ENCODE data around the gene ELP4. TPM values are rescaled to one million over a fixed set of nuclear protein-coding genes. Genes with fewer than 3 reads are reported as not detected.

ELP4 gene
- total and polyA plus RNA-seq, 7 donors: 4.2 to 12.9 (median 8.2) TPM

DNA sequence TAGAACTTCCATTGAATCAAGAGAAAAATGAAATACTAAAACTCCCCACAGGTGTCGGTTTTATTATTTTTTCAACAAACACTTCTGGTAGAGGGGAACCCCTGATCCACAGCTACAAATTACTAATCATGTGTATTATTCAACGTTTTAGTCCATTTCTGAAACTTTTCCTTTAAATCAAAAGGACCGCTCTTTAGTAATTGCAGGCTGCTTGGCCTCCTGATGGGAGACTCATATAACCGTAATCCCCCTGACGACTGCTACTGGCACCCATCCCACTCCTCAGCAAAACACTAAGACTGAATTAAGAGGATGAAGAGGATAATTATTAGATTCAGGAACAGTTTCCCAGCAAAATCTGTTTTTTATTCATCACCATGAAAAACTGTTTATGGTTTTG, 255.2 kb downstream of the ELP4 start:
- Histone ChIP-seq H3K27ac (no peak overlapping the region), H3K36me3 (ENCODE audit: insufficient read depth in 1 of 2, low read depth in 1 of 2) (no peaks in the 10 kb centered on the region), H3K9me3 (no peaks in the 10 kb centered on the region), H3K4me3 (no peak overlapping the region), H3K4me1 (peaks cover 10% of the 10 kb centered on the region), H3K27me3 (ENCODE audit: insufficient read depth in 3 of 3, low read length in 2 of 3) (no peaks in the 10 kb centered on the region)
- DNase-seq (no peak), ATAC-seq (no peak)
- intact Hi-C loops (cut with DNase I): loop anchor here in 1 of 2 donors (5.0 kb wide), 1 partner anchor 72 kb away; no protein-coding TSS in a partner anchor
- 62 to 73% (median 64%) methylated on average over 5 of the region's 5 CpGs for WGBS, 3 donors
- TF ChIP-seq, protein P1, sequence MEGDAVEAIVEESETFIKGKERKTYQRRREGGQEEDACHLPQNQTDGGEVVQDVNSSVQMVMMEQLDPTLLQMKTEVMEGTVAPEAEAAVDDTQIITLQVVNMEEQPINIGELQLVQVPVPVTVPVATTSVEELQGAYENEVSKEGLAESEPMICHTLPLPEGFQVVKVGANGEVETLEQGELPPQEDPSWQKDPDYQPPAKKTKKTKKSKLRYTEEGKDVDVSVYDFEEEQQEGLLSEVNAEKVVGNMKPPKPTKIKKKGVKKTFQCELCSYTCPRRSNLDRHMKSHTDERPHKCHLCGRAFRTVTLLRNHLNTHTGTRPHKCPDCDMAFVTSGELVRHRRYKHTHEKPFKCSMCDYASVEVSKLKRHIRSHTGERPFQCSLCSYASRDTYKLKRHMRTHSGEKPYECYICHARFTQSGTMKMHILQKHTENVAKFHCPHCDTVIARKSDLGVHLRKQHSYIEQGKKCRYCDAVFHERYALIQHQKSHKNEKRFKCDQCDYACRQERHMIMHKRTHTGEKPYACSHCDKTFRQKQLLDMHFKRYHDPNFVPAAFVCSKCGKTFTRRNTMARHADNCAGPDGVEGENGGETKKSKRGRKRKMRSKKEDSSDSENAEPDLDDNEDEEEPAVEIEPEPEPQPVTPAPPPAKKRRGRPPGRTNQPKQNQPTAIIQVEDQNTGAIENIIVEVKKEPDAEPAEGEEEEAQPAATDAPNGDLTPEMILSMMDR (IDR thresholded peaks at IDR 0.05): no peak

DNA sequence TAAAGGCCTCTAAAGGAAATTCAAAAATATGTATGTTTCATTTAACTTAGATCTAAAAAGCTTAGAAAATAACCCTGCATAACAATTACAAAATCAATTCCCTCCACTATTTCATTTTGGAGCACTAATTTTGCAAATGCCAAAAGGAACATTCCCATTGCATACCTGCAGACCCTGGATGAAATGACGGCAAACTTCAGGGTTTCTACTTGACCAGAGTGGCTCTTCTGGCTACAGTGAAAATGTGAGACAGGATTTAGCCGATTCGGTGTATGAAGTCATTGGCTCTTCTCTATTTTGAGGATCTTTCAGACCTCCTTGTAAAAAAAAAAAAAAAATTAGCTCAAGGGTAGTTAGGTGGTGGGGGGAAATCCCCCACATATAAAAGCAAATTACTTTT, 257.5 kb downstream of the ELP4 start:
- intact Hi-C loops (cut with DNase I): no loop called here
- Histone ChIP-seq H3K9me3 (no peaks in the 10 kb centered on the region), H3K27ac (no peak overlapping the region), H3K4me1 (peaks cover 13% of the 10 kb centered on the region), H3K27me3 (ENCODE audit: insufficient read depth in 3 of 3, low read length in 2 of 3) (no peaks in the 10 kb centered on the region), H3K4me3 (no peak overlapping the region), H3K36me3 (ENCODE audit: insufficient read depth in 1 of 2, low read depth in 1 of 2) (no peaks in the 10 kb centered on the region)
- 96 to 97% (median 96%) methylated on average over 3 of the region's 3 CpGs for WGBS, 3 donors
- ATAC-seq (no peak), DNase-seq (no peak)
- TF ChIP-seq, protein P1 (IDR thresholded peaks at IDR 0.05): no peak

DNA sequence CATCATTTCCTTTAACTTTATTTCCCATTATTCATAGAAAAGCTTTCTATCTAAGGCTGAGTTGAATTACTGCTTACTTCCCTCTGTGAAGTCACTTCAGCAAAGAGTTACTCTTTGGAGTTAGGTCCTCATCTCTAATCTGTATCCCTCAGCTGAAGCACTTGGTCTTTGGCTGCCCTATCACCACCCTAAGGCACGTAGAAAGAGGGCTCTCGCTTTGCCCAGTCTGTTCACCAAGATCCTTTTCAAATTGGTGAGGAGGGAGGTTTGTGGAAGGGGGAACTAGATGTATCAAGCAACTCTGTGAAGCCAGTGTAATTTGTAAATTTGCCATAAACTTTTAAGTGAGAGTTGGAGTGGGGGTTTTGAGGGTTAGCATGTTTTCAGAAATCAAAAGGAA, 258.1 kb downstream of the ELP4 start:
- Histone ChIP-seq H3K27me3 (ENCODE audit: insufficient read depth in 3 of 3, low read length in 2 of 3) (no peaks in the 10 kb centered on the region), H3K9me3 (no peaks in the 10 kb centered on the region), H3K4me1 (peaks cover 13% of the 10 kb centered on the region), H3K36me3 (ENCODE audit: insufficient read depth in 1 of 2, low read depth in 1 of 2) (no peaks in the 10 kb centered on the region), H3K4me3 (no peak overlapping the region), H3K27ac (no peak overlapping the region)
- intact Hi-C loops (cut with DNase I): no loop called here
- TF ChIP-seq, protein P1 (IDR thresholded peaks at IDR 0.05): no peak
- WGBS, 3 donors: 74 to 89% (median 84%) methylated on average over 2 of the region's 2 CpGs
- DNase-seq (no peak), ATAC-seq (no peak)

DNA sequence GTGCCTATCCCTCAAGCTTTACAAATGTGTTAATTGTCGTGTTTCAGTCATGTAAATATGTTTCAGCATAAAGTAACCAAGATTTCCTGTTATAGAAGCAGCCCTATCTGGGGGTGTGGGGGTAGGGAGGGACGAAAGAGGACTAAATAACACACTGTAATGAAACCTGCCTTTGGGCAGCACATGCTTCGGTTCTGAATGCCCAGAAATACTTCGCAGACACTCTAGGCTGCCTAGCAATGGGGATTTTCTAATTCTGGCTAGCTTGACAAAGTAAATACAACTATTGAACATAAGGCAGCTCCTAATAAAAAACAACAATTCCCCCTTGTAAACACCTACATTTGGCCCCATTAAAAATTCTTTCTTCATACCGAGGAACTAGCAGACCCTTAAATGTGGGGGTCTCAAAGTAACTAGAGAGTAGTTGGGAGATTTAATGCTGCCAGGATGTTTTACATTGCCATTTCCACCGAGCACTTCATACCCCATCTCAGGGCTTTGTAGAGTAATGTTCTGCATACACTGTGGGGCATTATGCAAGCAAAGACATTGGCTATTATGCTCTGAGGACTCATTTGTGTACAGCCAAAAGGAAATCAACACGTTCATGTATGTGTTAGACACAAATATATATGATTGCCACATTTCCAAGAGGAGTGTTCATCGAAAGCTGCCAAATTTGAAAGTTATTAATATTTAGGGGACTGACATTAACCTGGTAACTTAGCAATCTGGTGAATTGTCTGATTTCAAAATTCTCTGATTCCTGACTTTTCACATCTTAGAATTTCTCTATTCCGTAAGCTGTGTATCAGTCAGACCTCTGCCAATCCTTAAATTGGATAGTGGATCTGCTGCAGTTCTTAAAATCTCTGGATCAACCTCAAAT, 259.4 kb downstream of the ELP4 start:
- H3K4me3 ChIP-seq: no peak overlapping the region
- ATAC-seq (peak in 3 of 4 donors; percentile 62 to 80 (median 72)), DNase-seq (no peak)
- H3K36me3 ChIP-seq (ENCODE audit: insufficient read depth in 1 of 2, low read depth in 1 of 2): no peaks in the 10 kb centered on the region
- 46 to 64% (median 47%) methylated on average over 9 of the region's 9 CpGs for WGBS, 3 donors
- H3K9me3 ChIP-seq: no peaks in the 10 kb centered on the region
- H3K27me3 ChIP-seq (ENCODE audit: insufficient read depth in 3 of 3, low read length in 2 of 3): no peaks in the 10 kb centered on the region
- H3K4me1 ChIP-seq: peaks cover 13% of the 10 kb centered on the region
- intact Hi-C loops (cut with DNase I): no loop called here
- peak overlapping the region; percentile 5 for H3K27ac ChIP-seq
- TF ChIP-seq, protein P1 (IDR thresholded peaks at IDR 0.05): no peak

Measured in psoas muscle (tissue), 8 donors.